Stimulated activated naive CD8-positive, alpha-beta T cell treated with anti-CD3 and anti-CD28 coated beads, Interleukin-15, Interleukin-2, amounts not matched to agents 100 ng/mL and 50 ng/mL, for 24 hours (primary cell): Measurements from ENCODE around the gene CGNL1.

ENCODE experiments used
- H3K27ac Mint-ChIP-seq: one replicate; pipeline ENCODE4 v1.8.0; 2021; ENCODE audit warnings: mild to moderate bottlenecking, mixed read lengths
- H3K27me3 Mint-ChIP-seq: one replicate; pipeline ENCODE4 v1.8.0; 2021; ENCODE audit warnings: mixed read lengths
- H3K36me3 Mint-ChIP-seq: one replicate; pipeline ENCODE4 v1.8.0; 2021; ENCODE audit warnings: low read depth, mixed read lengths
- H3K4me1 Mint-ChIP-seq: one replicate; pipeline ENCODE4 v1.8.0; 2021; ENCODE audit warnings: low read depth, mixed read lengths
- H3K4me3 Mint-ChIP-seq: one replicate; pipeline ENCODE4 v1.8.0; 2021; ENCODE audit warnings: mild to moderate bottlenecking, mixed read lengths
- H3K9me3 Mint-ChIP-seq: one replicate; pipeline ENCODE4 v1.8.0; 2021; ENCODE audit warnings: mixed read lengths

The CGNL1 gene

DNA sequence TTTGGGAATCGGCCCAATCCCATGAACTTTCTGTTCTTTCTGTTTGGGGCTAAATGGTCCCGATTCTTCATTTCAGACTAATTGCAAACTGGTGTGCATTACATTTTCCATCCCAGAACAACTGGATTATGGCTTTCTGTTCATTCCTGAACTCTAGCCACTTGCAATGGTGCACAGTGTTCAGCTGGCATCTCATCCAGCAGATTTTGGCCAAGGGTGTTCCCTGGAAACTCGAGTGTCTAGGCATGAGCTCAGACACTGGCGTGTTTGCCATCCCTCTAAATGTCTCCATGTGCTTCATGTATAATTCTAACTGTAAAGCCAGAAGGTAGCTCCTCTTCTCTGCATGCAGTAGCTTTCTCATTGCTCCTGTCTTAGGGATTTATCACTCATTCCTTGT, 118.3 kb downstream of the CGNL1 start:
- Mint-ChIP-seq H3K27ac (no peak overlapping the region), H3K27me3 (no peaks in the 10 kb centered on the region)

DNA sequence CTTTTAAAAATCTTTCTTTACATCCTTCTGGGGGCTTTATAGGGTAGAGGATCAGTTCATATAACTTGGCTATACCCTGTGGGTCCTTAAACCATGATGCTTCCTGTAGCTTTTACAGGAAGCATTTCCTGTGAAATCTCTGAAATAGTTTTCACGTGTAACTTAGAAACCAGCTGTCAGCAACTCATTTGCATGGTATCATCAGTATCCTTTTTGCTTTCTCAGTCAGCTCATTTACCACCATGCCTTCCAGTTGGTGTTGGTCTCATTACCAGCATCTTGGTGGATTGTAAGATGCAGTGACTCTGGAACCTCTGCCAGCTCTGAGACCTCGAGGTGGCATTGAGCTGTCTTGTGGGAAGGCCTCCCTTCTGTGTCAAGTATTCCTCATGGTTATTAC, 118.7 kb downstream of the CGNL1 start:
- Mint-ChIP-seq H3K4me1 (no peaks in the 10 kb centered on the region), H3K4me3 (no peak overlapping the region), H3K36me3 (no peaks in the 10 kb centered on the region), H3K27ac (no peak overlapping the region), H3K27me3 (no peaks in the 10 kb centered on the region), H3K9me3 (no peaks in the 10 kb centered on the region)

More for the DNA sequence above, 118.3 kb downstream of the CGNL1 start:
- no peak overlapping the region for H3K4me3 Mint-ChIP-seq
- no peaks in the 10 kb centered on the region for H3K9me3 Mint-ChIP-seq
- no peaks in the 10 kb centered on the region for H3K4me1 Mint-ChIP-seq
- no peaks in the 10 kb centered on the region for H3K36me3 Mint-ChIP-seq

DNA sequence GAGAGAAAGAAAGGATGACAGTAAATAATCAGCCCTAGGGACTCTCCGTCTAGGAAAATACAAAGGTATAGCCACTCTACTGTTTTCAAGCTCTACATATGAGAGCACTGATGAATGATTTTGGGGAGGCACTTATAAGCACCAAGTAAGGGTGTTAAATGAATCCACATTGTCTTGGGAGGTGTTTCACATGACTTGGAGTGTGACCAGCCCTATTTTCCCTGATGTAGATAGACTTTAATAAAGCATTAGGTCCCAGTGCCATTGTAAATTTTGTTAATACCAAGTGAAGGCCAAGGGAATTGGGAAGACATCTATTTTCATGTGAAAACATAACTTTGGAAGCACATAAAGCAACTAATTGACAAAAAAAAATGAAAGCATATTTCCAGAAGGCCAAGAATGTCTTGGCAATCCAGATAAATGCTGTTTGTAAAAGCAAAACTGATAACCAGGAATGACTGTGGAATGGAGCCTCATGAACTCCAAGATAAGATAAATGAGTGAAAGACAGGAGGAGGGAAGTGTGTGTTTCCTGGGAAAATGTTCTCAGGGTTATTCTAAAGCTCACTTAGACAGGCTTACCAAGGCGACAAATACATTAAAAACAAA, 119.4 kb downstream of the CGNL1 start:
- no peak overlapping the region for H3K4me3 Mint-ChIP-seq
- no peaks in the 10 kb centered on the region for H3K4me1 Mint-ChIP-seq
- H3K27ac Mint-ChIP-seq, result no peak overlapping the region
- no peaks in the 10 kb centered on the region for H3K36me3 Mint-ChIP-seq
- no peaks in the 10 kb centered on the region for H3K9me3 Mint-ChIP-seq
- H3K27me3 Mint-ChIP-seq, result no peaks in the 10 kb centered on the region

DNA sequence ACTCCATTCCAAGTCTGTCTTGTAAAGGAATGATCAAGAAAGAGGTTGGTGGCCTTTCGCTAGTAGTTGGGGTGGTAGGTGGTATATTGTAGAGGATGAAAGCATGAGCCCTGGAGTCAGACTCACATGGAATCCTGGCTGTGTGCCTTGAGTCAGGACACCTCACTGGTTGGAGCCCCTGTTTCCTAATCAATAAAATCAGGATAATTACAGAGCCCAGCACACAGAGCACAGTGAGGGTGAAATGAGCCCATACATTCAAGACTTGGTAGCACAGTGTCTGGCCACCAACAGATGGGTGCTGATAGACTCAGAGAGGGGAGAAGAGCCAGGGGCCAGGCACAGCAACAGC, 120.3 kb downstream of the CGNL1 start:
- H3K4me3 Mint-ChIP-seq, result no peak overlapping the region
- H3K36me3 Mint-ChIP-seq, result no peaks in the 10 kb centered on the region
- H3K4me1 Mint-ChIP-seq, result no peaks in the 10 kb centered on the region
- H3K9me3 Mint-ChIP-seq, result no peaks in the 10 kb centered on the region
- H3K27ac Mint-ChIP-seq, result no peak overlapping the region
- H3K27me3 Mint-ChIP-seq, result no peaks in the 10 kb centered on the region

DNA sequence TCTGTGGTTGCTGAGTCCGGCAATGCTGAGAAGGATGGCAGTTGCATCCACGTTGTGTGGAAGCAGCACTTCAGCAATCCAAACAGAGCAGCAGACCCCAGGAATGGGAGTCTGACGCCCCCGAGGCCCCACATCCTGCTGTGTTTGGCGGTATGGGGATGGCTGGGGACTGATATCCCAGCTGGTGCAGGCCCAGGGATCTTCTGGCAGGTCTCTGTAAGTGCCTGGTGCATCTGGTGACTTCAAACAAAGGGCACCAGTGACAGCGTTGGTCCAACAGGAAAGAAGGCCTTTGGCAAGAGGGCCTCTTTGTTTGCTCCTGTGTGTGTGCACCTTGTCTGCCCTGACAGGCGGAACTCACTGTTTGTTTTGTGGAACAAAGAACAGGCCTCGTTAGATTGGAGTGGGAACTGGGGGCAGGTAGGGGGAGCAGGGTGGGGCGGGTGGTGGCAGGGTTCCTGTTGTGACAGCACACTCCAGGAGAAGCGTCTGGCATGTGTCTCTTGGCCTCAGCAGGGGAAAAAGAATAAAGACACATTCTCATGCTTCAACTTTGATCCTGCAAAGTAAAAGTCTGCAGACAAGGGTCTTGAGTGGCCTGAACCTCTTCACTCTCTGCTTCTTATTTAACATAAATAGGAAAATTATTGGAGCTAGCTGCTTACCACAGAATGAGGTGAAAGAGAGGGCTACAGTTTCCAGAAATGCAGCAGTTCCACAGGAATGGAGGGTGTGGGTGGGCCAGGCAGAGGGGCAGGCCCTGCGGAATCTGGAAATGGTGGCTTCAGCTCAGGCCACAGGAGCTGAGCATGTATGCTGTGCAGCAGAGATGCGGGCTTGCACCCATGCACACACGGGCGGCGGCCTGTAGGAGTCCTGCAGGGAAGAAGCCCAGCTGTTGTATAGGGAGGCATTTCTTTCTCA, 120.9 kb downstream of the CGNL1 start:
- no peak overlapping the region for H3K4me3 Mint-ChIP-seq
- H3K9me3 Mint-ChIP-seq, result no peaks in the 10 kb centered on the region
- H3K27ac Mint-ChIP-seq, result no peak overlapping the region
- H3K36me3 Mint-ChIP-seq, result no peaks in the 10 kb centered on the region
- H3K4me1 Mint-ChIP-seq, result no peaks in the 10 kb centered on the region
- H3K27me3 Mint-ChIP-seq, result no peaks in the 10 kb centered on the region

DNA sequence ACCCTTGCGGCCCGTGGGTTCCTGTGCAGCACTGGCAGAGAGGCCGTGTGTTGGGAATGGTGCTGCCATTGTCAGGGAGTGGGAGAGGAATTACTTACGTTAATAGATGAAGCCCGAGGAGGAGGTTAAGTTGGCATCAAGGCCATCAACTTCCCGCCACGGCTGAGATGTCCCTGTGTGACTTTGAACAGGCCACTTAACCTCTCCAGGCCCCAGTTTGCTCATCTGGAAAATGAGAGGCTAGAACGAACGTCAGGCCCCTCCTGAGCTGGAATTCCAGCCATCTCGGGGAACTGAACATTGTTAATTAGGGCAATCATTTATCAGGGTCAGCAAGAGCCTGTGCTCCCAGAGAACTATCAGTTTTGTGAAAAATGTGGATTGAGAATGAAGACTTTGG, 124.0 kb downstream of the CGNL1 start:
- Mint-ChIP-seq H3K4me3 (no peak overlapping the region), H3K4me1 (no peaks in the 10 kb centered on the region), H3K36me3 (no peaks in the 10 kb centered on the region), H3K27ac (no peak overlapping the region), H3K9me3 (no peaks in the 10 kb centered on the region), H3K27me3 (no peaks in the 10 kb centered on the region)

DNA sequence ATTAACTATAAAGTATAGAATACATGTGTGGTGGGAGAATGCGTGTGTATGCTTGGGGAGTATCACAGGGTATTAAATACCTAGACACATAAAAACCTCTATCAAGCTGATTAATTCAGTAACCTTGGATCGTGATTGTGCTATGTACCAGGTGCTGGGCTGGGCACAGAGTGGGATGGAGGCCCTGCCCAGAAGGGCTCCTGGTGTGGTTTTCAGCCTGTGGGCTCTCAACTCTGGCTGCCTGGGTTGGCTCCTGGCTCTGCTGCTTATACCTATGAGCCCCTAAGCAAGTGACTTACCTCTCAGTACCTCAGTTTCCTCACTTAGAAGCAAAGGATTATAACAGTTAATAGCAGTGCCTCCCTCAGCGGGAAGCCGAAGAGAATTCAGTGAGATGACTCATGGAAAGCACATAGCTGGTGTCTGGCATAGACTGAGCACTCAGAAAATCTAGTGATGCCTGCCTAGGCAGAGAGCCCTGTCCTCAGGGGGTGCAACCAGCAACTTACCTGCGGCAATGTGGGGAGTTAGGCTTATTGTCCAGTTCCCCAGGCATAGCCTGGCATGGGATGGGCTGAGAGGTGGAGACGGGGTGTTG, 124.8 kb downstream of the CGNL1 start:
- Mint-ChIP-seq H3K9me3 (no peaks in the 10 kb centered on the region), H3K4me3 (no peak overlapping the region), H3K4me1 (no peaks in the 10 kb centered on the region), H3K27me3 (no peaks in the 10 kb centered on the region), H3K36me3 (no peaks in the 10 kb centered on the region), H3K27ac (no peak overlapping the region)

DNA sequence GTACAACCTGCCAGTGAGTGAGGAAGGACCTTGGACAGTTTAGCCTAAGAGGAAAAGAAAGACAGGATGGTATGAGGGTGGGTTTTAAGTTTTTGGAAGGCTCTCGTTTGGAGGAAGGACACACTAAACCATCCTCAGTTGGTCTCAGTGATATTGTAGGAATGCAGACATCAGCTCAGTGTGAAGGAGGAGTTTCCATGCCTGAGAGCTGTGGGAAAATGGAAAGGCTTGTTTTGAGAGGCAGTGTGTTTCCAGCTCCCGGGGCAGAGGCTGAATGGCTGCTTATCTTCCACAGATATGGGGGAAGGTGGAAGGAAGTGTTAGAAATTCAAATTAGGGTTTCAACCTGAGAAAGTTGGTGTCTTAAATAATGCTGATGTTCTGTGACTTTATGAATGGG, 125.8 kb downstream of the CGNL1 start:
- Mint-ChIP-seq H3K27ac (no peak overlapping the region), H3K36me3 (no peaks in the 10 kb centered on the region), H3K4me3 (no peak overlapping the region), H3K4me1 (no peaks in the 10 kb centered on the region), H3K27me3 (no peaks in the 10 kb centered on the region), H3K9me3 (no peaks in the 10 kb centered on the region)

DNA sequence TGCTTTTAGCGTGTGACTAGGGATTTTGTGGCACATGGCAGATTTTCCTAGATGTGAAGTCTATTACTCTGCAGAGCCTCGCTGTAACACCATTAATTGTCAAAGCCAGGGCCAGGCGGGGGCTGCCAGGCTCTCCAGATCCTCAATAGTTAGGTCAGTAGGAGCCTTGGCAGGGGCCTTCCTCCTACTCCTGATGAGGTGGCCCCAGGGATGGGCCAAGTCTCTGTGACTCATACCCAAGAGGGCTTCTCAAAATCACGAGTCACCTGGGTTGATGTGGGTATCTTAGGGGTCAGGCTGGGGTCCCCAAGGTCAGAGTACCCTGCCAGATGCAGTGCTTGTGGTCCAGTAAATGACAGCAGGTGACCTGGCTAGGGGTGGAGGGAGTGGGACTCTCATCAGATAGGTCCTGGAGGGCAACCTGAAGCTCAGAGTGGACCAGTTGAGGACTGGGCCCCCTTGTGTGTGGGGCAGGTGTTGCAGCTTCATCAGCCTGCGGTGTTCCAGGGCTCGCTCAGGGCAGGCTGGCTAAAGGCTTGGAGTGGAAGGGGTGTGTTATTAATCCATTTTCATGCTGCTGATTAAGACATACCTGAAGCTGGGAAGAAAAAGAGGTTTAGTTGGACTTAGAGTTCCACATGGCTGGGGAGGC, 126.9 kb downstream of the CGNL1 start:
- Mint-ChIP-seq H3K36me3 (no peaks in the 10 kb centered on the region), H3K4me3 (no peak overlapping the region), H3K9me3 (no peaks in the 10 kb centered on the region), H3K4me1 (no peaks in the 10 kb centered on the region), H3K27me3 (no peaks in the 10 kb centered on the region), H3K27ac (no peak overlapping the region)

DNA sequence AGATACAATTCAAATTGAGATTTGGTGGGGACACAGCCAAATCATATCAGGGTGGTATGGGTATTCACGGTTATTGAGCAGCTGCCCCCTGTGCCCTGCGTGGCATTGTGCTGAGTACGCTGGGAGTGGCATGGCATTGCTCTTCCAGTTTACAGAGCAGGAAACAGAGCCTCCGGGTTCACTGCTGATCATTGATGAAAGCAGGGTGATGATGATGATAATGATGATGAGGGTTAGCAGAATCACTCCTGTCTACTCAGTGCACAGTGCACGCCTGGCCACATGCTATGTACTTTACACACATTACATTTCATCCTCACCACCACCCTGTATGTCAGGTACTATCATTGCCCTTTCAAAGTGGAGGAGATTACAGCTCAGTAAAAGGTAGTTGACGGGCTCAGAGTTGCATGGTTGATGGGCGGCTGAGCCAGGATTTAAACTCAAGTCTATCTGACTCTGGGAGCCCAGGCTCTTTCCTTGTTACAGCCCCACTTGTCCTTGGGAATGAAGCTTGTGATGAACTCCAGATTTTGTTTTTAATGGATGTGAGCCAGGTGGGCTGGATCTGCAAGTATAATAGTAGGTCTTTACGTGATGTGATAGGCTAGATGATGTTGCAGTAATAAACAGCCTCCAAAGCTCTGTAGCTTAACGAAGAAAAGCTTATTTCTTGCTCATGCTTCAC, 127.8 kb downstream of the CGNL1 start:
- Mint-ChIP-seq H3K27me3 (no peaks in the 10 kb centered on the region), H3K36me3 (no peaks in the 10 kb centered on the region), H3K27ac (no peak overlapping the region), H3K9me3 (no peaks in the 10 kb centered on the region), H3K4me1 (no peaks in the 10 kb centered on the region), H3K4me3 (no peak overlapping the region)

DNA sequence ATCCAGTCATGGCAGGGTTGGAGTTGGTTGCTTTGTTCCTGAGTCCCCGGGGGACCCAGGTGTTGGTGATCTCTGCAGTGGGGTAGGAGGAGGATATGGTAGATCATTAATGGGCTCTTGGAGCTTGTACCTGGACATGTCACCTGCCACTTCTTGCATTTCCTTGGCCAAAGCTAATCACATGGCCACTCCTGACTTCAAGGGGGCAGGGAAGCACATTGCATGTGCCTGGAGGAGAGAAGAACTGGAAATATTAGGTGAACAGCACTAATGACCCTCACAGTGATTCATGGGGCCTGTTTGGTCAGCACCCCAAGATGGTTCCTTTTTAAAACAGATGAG, 128.3 kb downstream of the CGNL1 start:
- Mint-ChIP-seq H3K9me3 (no peaks in the 10 kb centered on the region), H3K4me3 (no peak overlapping the region), H3K27me3 (no peaks in the 10 kb centered on the region), H3K36me3 (no peaks in the 10 kb centered on the region), H3K4me1 (no peaks in the 10 kb centered on the region), H3K27ac (no peak overlapping the region)

GRCh38 chr15:57505056-57505715, 128.9 kb downstream of the CGNL1 start:
- peaks cover 4% of the 10 kb centered on the region for H3K4me1 Mint-ChIP-seq
- no peaks in the 10 kb centered on the region for H3K9me3 Mint-ChIP-seq
- no peaks in the 10 kb centered on the region for H3K27me3 Mint-ChIP-seq
- H3K36me3 Mint-ChIP-seq, result no peaks in the 10 kb centered on the region
- no peak overlapping the region for H3K4me3 Mint-ChIP-seq
- no peak overlapping the region for H3K27ac Mint-ChIP-seq

DNA sequence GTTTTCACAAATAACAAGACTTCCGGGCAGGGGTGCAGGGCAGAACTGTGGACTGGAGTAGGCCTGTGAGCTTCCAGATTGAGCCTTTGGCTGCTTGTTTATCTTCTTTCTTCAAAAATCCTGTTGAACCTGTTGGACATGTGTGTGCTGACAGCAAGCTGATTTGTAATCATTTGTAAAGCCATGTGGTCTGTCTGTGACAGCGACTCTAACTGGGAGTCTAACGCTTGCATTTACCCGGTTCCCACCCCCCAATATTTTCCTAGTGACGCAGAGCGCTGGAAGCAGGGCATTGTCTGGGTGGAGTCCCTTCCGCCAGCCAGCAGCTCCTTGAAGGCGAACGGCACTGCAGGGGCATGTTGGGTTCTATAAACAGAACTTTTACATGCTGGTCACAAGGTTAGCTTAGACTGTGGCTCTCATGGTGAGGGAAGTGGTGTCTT, 129.7 kb downstream of the CGNL1 start:
- no peak overlapping the region for H3K27ac Mint-ChIP-seq
- no peaks in the 10 kb centered on the region for H3K36me3 Mint-ChIP-seq
- H3K9me3 Mint-ChIP-seq, result no peaks in the 10 kb centered on the region
- H3K4me1 Mint-ChIP-seq, result peaks cover 5% of the 10 kb centered on the region
- H3K4me3 Mint-ChIP-seq, result no peak overlapping the region
- no peaks in the 10 kb centered on the region for H3K27me3 Mint-ChIP-seq

DNA sequence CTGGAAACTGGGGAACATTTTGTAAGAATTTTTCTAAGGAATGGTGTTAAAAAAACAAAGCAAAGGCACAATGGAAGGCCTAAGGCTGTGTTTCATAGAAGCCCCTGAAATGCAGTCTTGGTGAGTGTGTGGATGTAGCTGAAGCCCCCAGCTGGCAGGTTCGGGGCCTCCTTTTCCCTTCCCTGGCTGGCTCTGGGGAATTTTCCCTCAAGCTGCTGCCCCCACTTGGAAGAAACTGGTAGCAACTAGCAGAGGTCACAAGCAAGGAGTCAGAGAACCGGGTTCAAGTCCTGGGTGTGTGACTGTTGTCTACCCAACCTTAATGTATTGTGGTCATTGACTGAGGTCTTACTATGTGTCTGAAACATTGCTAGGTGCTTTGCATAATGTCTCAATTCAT, 130.1 kb downstream of the CGNL1 start:
- Mint-ChIP-seq H3K4me3 (no peak overlapping the region), H3K9me3 (no peaks in the 10 kb centered on the region), H3K4me1 (peaks cover 5% of the 10 kb centered on the region), H3K27me3 (no peaks in the 10 kb centered on the region), H3K36me3 (no peaks in the 10 kb centered on the region), H3K27ac (no peak overlapping the region)
